GM12878 (cell line): ENCODE data around the gene TMEM235. TPM values are rescaled to one million over a fixed set of nuclear protein-coding genes. Genes with fewer than 3 reads are reported as not detected.

Experiments used
- ATAC-seq: fragments of 200-7000 bp; cut with Tn5 transposase; 3 replicates; pipeline ENCODE4 v1.9.1; 2020; ENCODE audit warnings: mild to moderate bottlenecking, moderate library complexity
- BruUV-seq: library from RNA; stranded (reverse); fragments of 400-500 nt; replicated peaks from 2 replicates; lab custom pipeline; 2021; lab: Mats Ljungman, UMichigan
- CTCF ChIA-PET: fragments of 300-600 bp; sonication (Branson Sonifier 250); formaldehyde crosslinking; extraction: SDS; loops from one replicate; lab custom pipeline; 2021; ENCODE audit warnings: inconsistent platforms; lab: Yijun Ruan, JAX
- POLR2A ChIA-PET: fragments of 350-600 bp; formaldehyde crosslinking; extraction: SDS; loops from one replicate; lab custom pipeline; 2021; ENCODE audit warnings: inconsistent platforms; lab: Charles Lee
- RAD21 ChIA-PET: fragments of 300-600 bp; sonication (Branson Sonifier 250); formaldehyde crosslinking; loops from one replicate; lab custom pipeline; 2023; ENCODE audit warnings: antibody characterized with exemption; ENCODE audit not compliant: unreplicated experiment; lab: Charles Lee
- SMC1A ChIA-PET: fragments of 300-600 bp; sonication (Branson Sonifier 250); formaldehyde crosslinking; loops from one replicate; lab custom pipeline; 2023; ENCODE audit not compliant: unreplicated experiment, uncharacterized antibody; lab: Charles Lee
- DNase-seq: peaks from one replicate; pipeline ENCODE4 v3.0.0-alpha.2; 2011; ENCODE audit warnings: low read depth, low spot score
- FAIRE-seq: peaks from 3 replicates; lab custom pipeline; 2011; peaks lifted over from hg19 to GRCh38; lab: Jason Lieb, UNC
- H2AFZ ChIP-seq: 2 replicates; pipeline ENCODE4 v1.6.0; 2011; ENCODE audit warnings: low read depth, low read length, control low read depth; ENCODE audit not compliant: control insufficient read depth
- H3K27ac ChIP-seq: 2 replicates; pipeline ENCODE4 v1.5.1; 2011; ENCODE audit warnings: control low read depth; ENCODE audit not compliant: control insufficient read depth, insufficient read depth
- H3K27me3 ChIP-seq, 2 experiments: replicated peaks in 1 of 2; 2 replicates each; pipeline versions ENCODE4 v1.6.0 to v1.6.1; 2011; ENCODE audit warnings: low read length in 1 of 2; ENCODE audit not compliant: control insufficient read depth in 2 of 2, insufficient read depth in 2 of 2
- H3K36me3 ChIP-seq, 2 experiments: 2 replicates each; pipeline ENCODE4 v1.5.1; 2011; ENCODE audit warnings: low read length in 1 of 2; ENCODE audit not compliant: control insufficient read depth in 2 of 2, insufficient read depth in 2 of 2
- H3K4me1 ChIP-seq: 2 replicates; pipeline ENCODE4 v1.6.1; 2011; ENCODE audit warnings: mild to moderate bottlenecking, low read length, moderate library complexity, mixed read lengths; ENCODE audit not compliant: control insufficient read depth, insufficient read depth
- H3K4me2 ChIP-seq: 2 replicates; pipeline ENCODE4 v1.6.0; 2011; ENCODE audit warnings: control low read depth; ENCODE audit not compliant: control insufficient read depth, insufficient read depth
- H3K4me3 ChIP-seq: fragments of 200-600 bp; sonication (generic); 2 replicates; pipeline ENCODE4 v1.5.1; 2016
- H3K79me2 ChIP-seq: 2 replicates; pipeline ENCODE4 v1.6.0; 2011; ENCODE audit warnings: low read length; ENCODE audit not compliant: control insufficient read depth, insufficient read depth
- H3K9ac ChIP-seq: 2 replicates; pipeline ENCODE4 v1.8.0; 2011; ENCODE audit warnings: low read length, control low read depth, mixed read lengths; ENCODE audit not compliant: control insufficient read depth, insufficient read depth
- H3K9me3 ChIP-seq: replicated peaks from 3 replicates; pipeline ENCODE4 v1.5.1; 2011; ENCODE audit warnings: mild to moderate bottlenecking, low read length; ENCODE audit not compliant: control insufficient read depth, insufficient read depth
- H4K20me1 ChIP-seq: 2 replicates; pipeline ENCODE4 v1.6.0; 2011; ENCODE audit not compliant: control insufficient read depth, insufficient read depth
- BACH1 ChIP-seq: fragments of 450-650 bp; IDR thresholded peaks from 2 replicates; pipeline ENCODE4 v1.6.1; 2017; ENCODE audit warnings: mild to moderate bottlenecking, borderline replicate concordance
- E2F8 ChIP-seq: fragments of 450-650 bp; IDR thresholded peaks from 2 replicates; pipeline ENCODE4 v1.6.1; 2018; ENCODE audit warnings: mild to moderate bottlenecking, low read depth, moderate library complexity; ENCODE audit not compliant: partially characterized antibody
- HCFC1 ChIP-seq: fragments of 150-350 bp; IDR thresholded peaks from 2 replicates; pipeline ENCODE4 v1.6.1; 2014; ENCODE audit warnings: low read length
- IKZF2 ChIP-seq, 2 experiments: fragments of 450-650 bp; IDR thresholded peaks; 2 replicates each; pipeline ENCODE4 v1.6.1; 2017; ENCODE audit warnings: mild to moderate bottlenecking in 2 of 2, moderate library complexity in 2 of 2
- JUNB ChIP-seq: IDR thresholded peaks from 2 replicates; pipeline ENCODE4 v1.6.1; 2016; ENCODE audit warnings: antibody characterized with exemption, mild to moderate bottlenecking
- MEF2A ChIP-seq: IDR thresholded peaks from 2 replicates; pipeline ENCODE4 v1.6.1; 2011; ENCODE audit warnings: low read depth, mild to moderate bottlenecking, low read length, moderate library complexity; ENCODE audit not compliant: insufficient read depth
- NFXL1 ChIP-seq: fragments of 450-650 bp; IDR thresholded peaks from 2 replicates; pipeline ENCODE4 v1.6.1; 2017; ENCODE audit warnings: antibody characterized with exemption, mild to moderate bottlenecking, borderline replicate concordance
- POU2F2 ChIP-seq: IDR thresholded peaks from 3 replicates; pipeline ENCODE4 v1.6.1; 2011; ENCODE audit warnings: low read depth, mild to moderate bottlenecking, low read length, borderline replicate concordance
- STAT1 ChIP-seq: fragments of 450-650 bp; conservative IDR thresholded peaks from 2 replicates; pipeline ENCODE4 v1.6.1; 2014; ENCODE audit warnings: antibody characterized with exemption, mild to moderate bottlenecking
- WGBS: methylation state at CpG from one replicate; pipeline ENCODE4 v1.1.6; 2016; ENCODE audit warnings: low lambda C conversion rate; ENCODE audit not compliant: insufficient replicate concordance, insufficient coverage; ENCODE audit errors: missing lambda C conversion rate; 5-methylcytosine and 5-hydroxymethylcytosine counted together
- in situ Hi-C: fragments of 300-500 bp; cut with MboI; formaldehyde crosslinking; loops from 9 replicates; pipeline ENCODE4 v1.14.3; 2018; ENCODE audit warnings: mixed read lengths
- intact Hi-C: fragments of 100-400 bp; cut with micrococcal nuclease; formaldehyde crosslinking; loops from one replicate; pipeline ENCODE4 v1.14.2; 2022; ENCODE audit not compliant: unreplicated experiment
- polyA plus RNA-seq, 11 experiments: library from polyadenylated mRNA; depleted of rRNA in 4 of 11; unstranded in 6 of 11; stranded (reverse) in 5 of 11; fragments of >200 nt; fragmentation: Nextera tagmentation in 4 of 11; fragmentation: Illumina TruSeq in 1 of 11; extraction: Ambion mirVana in 4 of 11; extraction: Trizol in 1 of 11; gene quantifications; 1 replicate in 1 of 11; 2 replicates in 10 of 11; pipeline versions ENCODE4 v1.2.1 to v1.2.3, GENCODE V29; 2011 to 2016; ENCODE audit warnings: inconsistent platforms in 2 of 11, missing spikeins in 2 of 11, low read depth in 1 of 11
- total RNA-seq, 4 experiments: library from RNA; depleted of rRNA in 3 of 4; stranded (reverse); fragments of >200 nt in 3 of 4; fragmentation: Illumina TruSeq in 1 of 4; extraction: Trizol in 1 of 4; gene quantifications; 2 replicates each; pipeline versions ENCODE4 v1.2.1 to v1.2.3, GENCODE V29; 2013 to 2021
- TF ChIP-seq, protein P1 (sequence below): IDR thresholded peaks from 2 replicates; pipeline ENCODE4 v1.6.1; 2011; ENCODE audit warnings: borderline replicate concordance, low read depth, mild to moderate bottlenecking, moderate library complexity, low read length; ENCODE audit not compliant: insufficient read depth, poor library complexity, severe bottlenecking
- TF ChIP-seq, protein P2 (sequence below): IDR thresholded peaks from 2 replicates; pipeline ENCODE4 v1.6.1; 2012; ENCODE audit warnings: improper control_type of control experiment, low read depth, low read length; ENCODE audit not compliant: insufficient replicate concordance

Gene TMEM235
- total and polyA plus RNA-seq, 10 of the 15 experiments (the other 5 are each of a cell fraction or from before 2014, with no cell fraction given), result not detected

DNA sequence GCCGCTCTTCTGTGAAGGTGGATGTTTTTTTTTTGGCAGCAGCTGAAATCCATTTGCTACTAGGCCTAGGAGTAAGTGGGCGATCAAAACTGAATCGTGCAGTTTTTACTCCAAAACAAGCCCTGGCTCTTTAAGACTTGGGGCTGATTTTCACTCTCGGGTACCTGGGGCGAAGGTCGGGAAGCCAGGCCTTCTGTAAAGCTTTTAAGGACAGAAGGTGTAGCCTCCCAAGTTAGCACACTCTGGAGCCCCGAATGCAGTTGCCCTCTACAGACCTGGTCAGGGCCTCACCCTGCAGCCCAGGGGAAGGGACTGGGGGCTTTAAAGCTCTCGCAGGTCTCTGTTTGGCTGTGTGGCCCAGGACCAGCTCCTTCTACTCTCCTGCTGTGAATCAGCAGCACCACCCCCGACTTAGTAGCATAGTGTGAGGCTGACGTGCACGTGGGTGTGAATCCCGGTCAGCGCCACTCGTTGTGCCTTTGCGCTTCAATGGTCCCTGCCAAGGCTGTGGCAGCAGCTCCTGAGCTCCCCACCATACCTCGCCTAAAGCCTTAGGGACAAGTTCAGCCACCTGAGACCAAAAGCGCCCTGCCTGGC lies 49.9 kb downstream of the TMEM235 start:
- Histone ChIP-seq H3K27ac (no peak overlapping the region), H3K9ac (no peak overlapping the region), H3K4me1 (peaks cover 29% of the 10 kb centered on the region), H3K79me2 (no peaks in the 10 kb centered on the region), H3K9me3 (no peaks in the 10 kb centered on the region), H3K4me2 (no peak overlapping the region), H3K36me3 (no peaks in the 10 kb centered on the region), H2AFZ (no peak overlapping the region), H4K20me1 (no peaks in the 10 kb centered on the region), H3K27me3 (no peaks in the 10 kb centered on the region; a peak in 2 of 4 replicates), H3K4me3 (no peak overlapping the region)
- CTCF ChIA-PET, result interaction anchor here (1.0 to 1.3 kb wide), 2 partner anchors 30 to 33 kb away, joined by 3 to 5 read pairs; no protein-coding TSS in a partner anchor
- no peak for DNase-seq
- no peak for FAIRE-seq
- POLR2A ChIA-PET, result interaction anchor here (0.7 kb wide), 1 partner anchor 24 kb away, joined by 6 read pairs; no protein-coding TSS in a partner anchor
- TF ChIP-seq JUNB, result no peak
- TF ChIP-seq, protein P1, sequence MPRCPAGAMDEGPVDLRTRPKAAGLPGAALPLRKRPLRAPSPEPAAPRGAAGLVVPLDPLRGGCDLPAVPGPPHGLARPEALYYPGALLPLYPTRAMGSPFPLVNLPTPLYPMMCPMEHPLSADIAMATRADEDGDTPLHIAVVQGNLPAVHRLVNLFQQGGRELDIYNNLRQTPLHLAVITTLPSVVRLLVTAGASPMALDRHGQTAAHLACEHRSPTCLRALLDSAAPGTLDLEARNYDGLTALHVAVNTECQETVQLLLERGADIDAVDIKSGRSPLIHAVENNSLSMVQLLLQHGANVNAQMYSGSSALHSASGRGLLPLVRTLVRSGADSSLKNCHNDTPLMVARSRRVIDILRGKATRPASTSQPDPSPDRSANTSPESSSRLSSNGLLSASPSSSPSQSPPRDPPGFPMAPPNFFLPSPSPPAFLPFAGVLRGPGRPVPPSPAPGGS, result no peak
- no peak for TF ChIP-seq IKZF2 (IDR thresholded peaks at IDR 0.05)
- no peak for TF ChIP-seq MEF2A
- TF ChIP-seq NFXL1, result no peak
- TF ChIP-seq, protein P2, sequence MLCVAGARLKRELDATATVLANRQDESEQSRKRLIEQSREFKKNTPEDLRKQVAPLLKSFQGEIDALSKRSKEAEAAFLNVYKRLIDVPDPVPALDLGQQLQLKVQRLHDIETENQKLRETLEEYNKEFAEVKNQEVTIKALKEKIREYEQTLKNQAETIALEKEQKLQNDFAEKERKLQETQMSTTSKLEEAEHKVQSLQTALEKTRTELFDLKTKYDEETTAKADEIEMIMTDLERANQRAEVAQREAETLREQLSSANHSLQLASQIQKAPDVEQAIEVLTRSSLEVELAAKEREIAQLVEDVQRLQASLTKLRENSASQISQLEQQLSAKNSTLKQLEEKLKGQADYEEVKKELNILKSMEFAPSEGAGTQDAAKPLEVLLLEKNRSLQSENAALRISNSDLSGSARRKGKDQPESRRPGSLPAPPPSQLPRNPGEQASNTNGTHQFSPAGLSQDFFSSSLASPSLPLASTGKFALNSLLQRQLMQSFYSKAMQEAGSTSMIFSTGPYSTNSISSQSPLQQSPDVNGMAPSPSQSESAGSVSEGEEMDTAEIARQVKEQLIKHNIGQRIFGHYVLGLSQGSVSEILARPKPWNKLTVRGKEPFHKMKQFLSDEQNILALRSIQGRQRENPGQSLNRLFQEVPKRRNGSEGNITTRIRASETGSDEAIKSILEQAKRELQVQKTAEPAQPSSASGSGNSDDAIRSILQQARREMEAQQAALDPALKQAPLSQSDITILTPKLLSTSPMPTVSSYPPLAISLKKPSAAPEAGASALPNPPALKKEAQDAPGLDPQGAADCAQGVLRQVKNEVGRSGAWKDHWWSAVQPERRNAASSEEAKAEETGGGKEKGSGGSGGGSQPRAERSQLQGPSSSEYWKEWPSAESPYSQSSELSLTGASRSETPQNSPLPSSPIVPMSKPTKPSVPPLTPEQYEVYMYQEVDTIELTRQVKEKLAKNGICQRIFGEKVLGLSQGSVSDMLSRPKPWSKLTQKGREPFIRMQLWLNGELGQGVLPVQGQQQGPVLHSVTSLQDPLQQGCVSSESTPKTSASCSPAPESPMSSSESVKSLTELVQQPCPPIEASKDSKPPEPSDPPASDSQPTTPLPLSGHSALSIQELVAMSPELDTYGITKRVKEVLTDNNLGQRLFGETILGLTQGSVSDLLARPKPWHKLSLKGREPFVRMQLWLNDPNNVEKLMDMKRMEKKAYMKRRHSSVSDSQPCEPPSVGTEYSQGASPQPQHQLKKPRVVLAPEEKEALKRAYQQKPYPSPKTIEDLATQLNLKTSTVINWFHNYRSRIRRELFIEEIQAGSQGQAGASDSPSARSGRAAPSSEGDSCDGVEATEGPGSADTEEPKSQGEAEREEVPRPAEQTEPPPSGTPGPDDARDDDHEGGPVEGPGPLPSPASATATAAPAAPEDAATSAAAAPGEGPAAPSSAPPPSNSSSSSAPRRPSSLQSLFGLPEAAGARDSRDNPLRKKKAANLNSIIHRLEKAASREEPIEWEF, result no peak
- TF ChIP-seq E2F8, result no peak
- TF ChIP-seq HCFC1, result no peak
- TF ChIP-seq POU2F2, result no peak
- no peak for TF ChIP-seq STAT1
- no peak for TF ChIP-seq BACH1
- SMC1A ChIA-PET, result no interaction called here
- WGBS, result 49% methylated on average over 17 of the region's 17 CpGs
- intact Hi-C loops (no loop called here), in situ Hi-C loops (no loop called here)
- BruUV-seq, result no TSS peak
- no peak for ATAC-seq
- RAD21 ChIA-PET, result interaction anchor here (0.8 kb wide), 1 partner anchor 106 kb away, joined by 3 read pairs; no protein-coding TSS in a partner anchor
